NOMO-1 (cell line): Measurements from ENCODE around the gene GTF2F2.

ENCODE experiments used
- DNase-seq, 2 experiments: peaks; one replicate each; lab custom pipeline; 2025; ENCODE audit not compliant: unreplicated experiment in 2 of 2; lab: John Stamatoyannopoulos, UW

Gene GTF2F2

GRCh38 chr13:45331692-45332035 is 211.4 kb downstream of the GTF2F2 start:
- no peak for DNase-seq

- DNase-seq, result no peak
Observed at GRCh38 chr13:45332036-45332830, 211.9 kb downstream of the GTF2F2 start.

GRCh38 chr13:45332831-45333219 is 212.5 kb downstream of the GTF2F2 start:
- DNase-seq, result no peak

GRCh38 chr13:45333251-45333976 is 213.1 kb downstream of the GTF2F2 start:
- DNase-seq, result no peak
